Measurements from ENCODE around the gene CLCN7.

DNA sequence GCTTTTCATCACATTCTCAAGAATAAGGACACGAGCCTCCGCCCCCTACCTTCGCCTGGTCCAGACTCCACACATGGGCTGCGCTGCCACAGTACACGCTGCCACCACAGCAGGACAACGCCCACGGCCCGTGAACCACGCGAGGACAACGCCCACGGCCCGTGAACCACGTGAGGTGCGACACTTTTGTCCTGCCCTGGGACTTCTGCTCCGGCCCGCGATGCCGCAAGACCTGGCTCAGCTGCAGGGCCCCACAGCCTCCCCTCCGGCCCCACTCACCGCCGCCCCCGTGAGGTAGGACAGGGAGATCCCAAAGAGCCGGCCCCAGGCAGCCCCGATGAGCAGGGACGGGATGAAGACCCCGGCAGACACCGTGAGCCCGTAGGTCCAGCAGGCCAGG, 24.6 kb downstream of the CLCN7 start:
- no peak for TF ChIP-seq POLR2A (IDR thresholded peaks at IDR 0.05)
- TF ChIP-seq, protein P1, sequence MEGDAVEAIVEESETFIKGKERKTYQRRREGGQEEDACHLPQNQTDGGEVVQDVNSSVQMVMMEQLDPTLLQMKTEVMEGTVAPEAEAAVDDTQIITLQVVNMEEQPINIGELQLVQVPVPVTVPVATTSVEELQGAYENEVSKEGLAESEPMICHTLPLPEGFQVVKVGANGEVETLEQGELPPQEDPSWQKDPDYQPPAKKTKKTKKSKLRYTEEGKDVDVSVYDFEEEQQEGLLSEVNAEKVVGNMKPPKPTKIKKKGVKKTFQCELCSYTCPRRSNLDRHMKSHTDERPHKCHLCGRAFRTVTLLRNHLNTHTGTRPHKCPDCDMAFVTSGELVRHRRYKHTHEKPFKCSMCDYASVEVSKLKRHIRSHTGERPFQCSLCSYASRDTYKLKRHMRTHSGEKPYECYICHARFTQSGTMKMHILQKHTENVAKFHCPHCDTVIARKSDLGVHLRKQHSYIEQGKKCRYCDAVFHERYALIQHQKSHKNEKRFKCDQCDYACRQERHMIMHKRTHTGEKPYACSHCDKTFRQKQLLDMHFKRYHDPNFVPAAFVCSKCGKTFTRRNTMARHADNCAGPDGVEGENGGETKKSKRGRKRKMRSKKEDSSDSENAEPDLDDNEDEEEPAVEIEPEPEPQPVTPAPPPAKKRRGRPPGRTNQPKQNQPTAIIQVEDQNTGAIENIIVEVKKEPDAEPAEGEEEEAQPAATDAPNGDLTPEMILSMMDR (IDR thresholded peaks at IDR 0.05): no peak

Data from thyroid gland (tissue), 4 donors.